Skeletal muscle tissue (tissue), 4 donors: ENCODE measurements around the gene PLAGL1. TPM values are rescaled to one million over a fixed set of nuclear protein-coding genes. Genes with fewer than 3 reads are reported as not detected.
A peak's percentile ranks its signal among the peaks of the same experiment; 100 is the strongest.
"Not testable (repeated sequence)": the region's sequence is repeated elsewhere in the genome, so short reads cannot be mapped to it uniquely, and the experiment has no call there.

Experiments used
- H3K27ac ChIP-seq: one replicate; pipeline ENCODE4 v1.7.0; 2013; ENCODE audit warnings: mild to moderate bottlenecking, low read depth, low read length, inconsistent platforms
- H3K27me3 ChIP-seq, 3 donors: one replicate each; pipeline ENCODE4 v1.7.0; 2013; ENCODE audit warnings: low read length in 3 of 3; ENCODE audit not compliant: control insufficient read depth in 3 of 3, insufficient read depth in 3 of 3
- H3K36me3 ChIP-seq, 3 donors: one replicate each; pipeline ENCODE4 v1.7.0; 2013; ENCODE audit warnings: low read length in 3 of 3; ENCODE audit not compliant: control insufficient read depth in 3 of 3, insufficient read depth in 3 of 3
- H3K4me1 ChIP-seq, 3 donors: one replicate each; pipeline ENCODE4 v1.7.0; 2013; ENCODE audit warnings: low read length in 3 of 3, mild to moderate bottlenecking in 3 of 3; ENCODE audit not compliant: control insufficient read depth in 3 of 3, insufficient read depth in 3 of 3
- H3K4me3 ChIP-seq, 3 donors: one replicate each; pipeline ENCODE4 v1.7.0; 2013; ENCODE audit warnings: low read length in 3 of 3
- H3K9ac ChIP-seq, 3 donors: one replicate each; pipeline ENCODE4 v1.7.0; 2013; ENCODE audit warnings: low read length in 3 of 3, mild to moderate bottlenecking in 3 of 3, moderate library complexity in 2 of 3, low read depth in 1 of 3
- H3K9me3 ChIP-seq, 3 donors: one replicate each; pipeline ENCODE4 v1.7.0; 2013; ENCODE audit warnings: low read length in 3 of 3; ENCODE audit not compliant: control insufficient read depth in 3 of 3
- total RNA-seq: library from RNA; depleted of rRNA; stranded (reverse); fragments of >200 nt; gene quantifications from one replicate; pipeline ENCODE4 v1.2.3, GENCODE V29; 2014
- donor health status: Osteomylitis.

PLAGL1 gene
- total RNA-seq, 1 donor from 2014 or later: 58.5 TPM

GRCh38 chr6:144012534-144012933 is 4.5 kb upstream of the PLAGL1 start:
- Histone ChIP-seq H3K9ac (no peak overlapping the region), H3K4me1 (no peaks in the 10 kb centered on the region), H3K9me3 (no peaks in the 10 kb centered on the region)

GRCh38 chr6:144009628-144010027 is 1.6 kb upstream of the PLAGL1 start:
- H3K27ac ChIP-seq, H3K9me3 ChIP-seq, H3K4me3 ChIP-seq, H3K36me3 ChIP-seq, H3K27me3 ChIP-seq, H3K9ac ChIP-seq, H3K4me1 ChIP-seq: not testable (repeated sequence)

More at GRCh38 chr6:144012534-144012933, 4.5 kb upstream of the PLAGL1 start:
- H3K4me3 ChIP-seq: no peak overlapping the region
- no peak overlapping the region for H3K27ac ChIP-seq
- no peaks in the 10 kb centered on the region for H3K36me3 ChIP-seq
- no peaks in the 10 kb centered on the region for H3K27me3 ChIP-seq

GRCh38 chr6:144008846-144009245 is 787 bp upstream of the PLAGL1 start:
- Histone ChIP-seq H3K9ac (peak overlapping the region in 1 of 3 donors; percentile 50), H3K27ac (no peak overlapping the region), H3K27me3 (no peaks in the 10 kb centered on the region), H3K9me3 (no peaks in the 10 kb centered on the region), H3K36me3 (no peaks in the 10 kb centered on the region), H3K4me1 (no peaks in the 10 kb centered on the region), H3K4me3 (no peak overlapping the region)

GRCh38 chr6:144007478-144008119 is 460 bp downstream of the PLAGL1 start:
- Histone ChIP-seq H3K36me3 (no peaks in the 10 kb centered on the region), H3K4me3 (peak overlapping the region; percentile 56 to 71 (median 57)), H3K9me3 (no peaks in the 10 kb centered on the region), H3K4me1 (no peaks in the 10 kb centered on the region), H3K9ac (peak overlapping the region in 2 of 3 donors; percentile 50 to 72), H3K27ac (peak overlapping the region; percentile 42), H3K27me3 (no peaks in the 10 kb centered on the region)

GRCh38 chr6:144006736-144007477 is 1.2 kb downstream of the PLAGL1 start:
- Histone ChIP-seq H3K4me1 (no peaks in the 10 kb centered on the region), H3K9ac (peak overlapping the region in 2 of 3 donors; percentile 32 to 72), H3K4me3 (peak overlapping the region; percentile 56 to 71 (median 57)), H3K9me3 (no peaks in the 10 kb centered on the region), H3K27me3 (no peaks in the 10 kb centered on the region), H3K36me3 (no peaks in the 10 kb centered on the region), H3K27ac (peak overlapping the region; percentile 42)

GRCh38 chr6:143999406-143999805 is 8.7 kb downstream of the PLAGL1 start:
- Histone ChIP-seq H3K4me1 (no peaks in the 10 kb centered on the region), H3K27ac (no peak overlapping the region), H3K36me3 (no peaks in the 10 kb centered on the region), H3K9me3 (peaks cover 0 to 2% (median 0%) of the 10 kb centered on the region in 3 donors), H3K27me3 (no peaks in the 10 kb centered on the region), H3K9ac (no peak overlapping the region), H3K4me3 (no peak overlapping the region)

GRCh38 chr6:143998686-143999085 is 9.4 kb downstream of the PLAGL1 start:
- H3K27me3 ChIP-seq: no peaks in the 10 kb centered on the region
- peaks cover 0 to 2% (median 0%) of the 10 kb centered on the region in 3 donors for H3K9me3 ChIP-seq
- no peaks in the 10 kb centered on the region for H3K4me1 ChIP-seq
- H3K36me3 ChIP-seq: no peaks in the 10 kb centered on the region
- no peak overlapping the region for H3K4me3 ChIP-seq
- H3K9ac ChIP-seq: no peak overlapping the region
- H3K27ac ChIP-seq: no peak overlapping the region

GRCh38 chr6:143993965-143994646 is 14.0 kb downstream of the PLAGL1 start:
- Histone ChIP-seq H3K36me3 (no peaks in the 10 kb centered on the region), H3K9ac (no peak overlapping the region), H3K27ac (no peak overlapping the region), H3K4me3 (no peak overlapping the region), H3K4me1 (no peaks in the 10 kb centered on the region), H3K9me3 (no peaks in the 10 kb centered on the region), H3K27me3 (no peaks in the 10 kb centered on the region)

GRCh38 chr6:143992285-143992684 is 15.8 kb downstream of the PLAGL1 start:
- no peaks in the 10 kb centered on the region for H3K27me3 ChIP-seq
- H3K9ac ChIP-seq: no peak overlapping the region
- H3K36me3 ChIP-seq: no peaks in the 10 kb centered on the region
- H3K9me3 ChIP-seq: no peaks in the 10 kb centered on the region
- no peak overlapping the region for H3K27ac ChIP-seq
- no peak overlapping the region for H3K4me3 ChIP-seq
- no peaks in the 10 kb centered on the region for H3K4me1 ChIP-seq
